ENCODE measurements around the gene CDH23.

CDH23 gene

DNA sequence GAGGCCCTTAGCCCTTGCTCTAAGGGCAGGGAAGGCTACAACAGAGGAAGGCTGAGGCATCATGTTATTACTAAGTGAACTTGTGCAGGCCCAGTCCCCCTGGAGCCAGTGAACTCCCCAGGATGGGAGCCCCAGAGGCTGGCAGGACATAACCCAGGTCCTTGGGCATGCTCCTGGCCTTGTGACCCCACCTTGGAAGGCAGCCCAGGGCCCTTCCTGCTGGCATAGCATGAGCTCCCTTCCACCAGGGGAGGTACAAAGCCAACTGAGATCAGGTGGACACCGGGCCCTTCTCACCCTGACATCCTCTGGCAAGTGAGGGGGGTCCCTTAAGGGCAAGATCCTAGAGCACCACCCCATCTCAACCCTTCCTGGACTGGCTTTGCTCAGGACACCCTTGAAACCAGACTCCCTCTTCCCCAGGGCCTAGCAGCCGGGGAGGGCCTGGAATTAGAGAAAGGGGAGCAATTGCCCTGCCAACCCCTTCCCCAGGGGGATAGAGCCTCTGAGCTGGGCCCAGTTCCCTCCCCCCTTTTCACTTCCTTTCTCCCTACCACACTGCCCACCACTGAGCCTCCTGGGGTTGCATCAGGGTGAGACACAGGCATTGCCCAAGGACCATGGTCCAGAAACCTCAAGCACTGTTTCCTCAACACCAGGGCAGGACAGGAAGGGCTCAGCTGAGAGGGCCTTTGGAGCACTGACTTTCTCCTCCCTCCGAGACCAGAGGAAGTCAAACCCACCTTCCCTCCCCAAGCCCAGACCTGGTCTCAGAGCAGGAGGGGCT, 378.4 kb downstream of the CDH23 start:
- H3K27ac ChIP-seq: no peak overlapping the region
- TF ChIP-seq CTCF (conservative IDR thresholded peaks at IDR 0.05): no peak

- H3K27ac ChIP-seq: no peak overlapping the region
- TF ChIP-seq CTCF (conservative IDR thresholded peaks at IDR 0.05): no peak
Observed at GRCh38 chr10:71776481-71776925, 379.8 kb downstream of the CDH23 start.

- H3K27ac ChIP-seq: no peak overlapping the region
- no peak for TF ChIP-seq CTCF (conservative IDR thresholded peaks at IDR 0.05)
Observed at GRCh38 chr10:71777213-71777985, 380.7 kb downstream of the CDH23 start.

DNA sequence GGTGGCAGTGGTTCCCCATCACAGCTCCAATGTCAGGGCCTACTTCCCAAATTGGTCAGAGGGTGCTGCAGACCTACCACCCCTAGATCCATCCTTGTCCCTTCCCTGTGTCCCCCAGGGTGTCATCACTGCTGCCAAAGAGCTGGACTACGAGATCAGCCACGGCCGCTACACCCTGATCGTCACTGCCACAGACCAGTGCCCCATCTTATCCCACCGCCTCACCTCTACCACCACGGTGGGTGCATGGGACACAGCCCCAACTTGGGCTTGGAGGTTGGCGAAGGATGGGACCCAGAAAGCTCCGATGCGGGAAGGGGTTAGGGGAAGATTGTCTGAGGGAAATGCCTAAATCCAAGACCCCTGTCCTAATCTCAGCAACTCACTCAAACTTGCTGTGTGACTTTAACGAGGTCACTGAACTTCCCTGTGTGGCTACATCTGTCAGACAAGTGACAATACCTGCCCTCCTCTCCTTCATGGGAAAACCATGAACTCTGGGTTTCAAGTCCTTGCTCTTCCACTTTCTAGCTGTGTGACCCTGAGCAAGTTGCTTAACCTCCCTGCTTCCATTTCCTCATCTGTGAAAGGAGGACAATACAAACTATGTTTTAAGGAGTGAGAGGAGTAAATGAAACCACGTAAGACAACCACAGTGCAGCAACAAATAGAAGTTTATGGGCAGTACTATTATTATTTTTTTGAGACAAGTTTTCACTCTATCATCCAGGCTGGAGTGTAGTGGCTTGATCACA, 381.5 kb downstream of the CDH23 start:
- H3K27ac ChIP-seq: no peak overlapping the region
- no peak for TF ChIP-seq CTCF (conservative IDR thresholded peaks at IDR 0.05)

DNA sequence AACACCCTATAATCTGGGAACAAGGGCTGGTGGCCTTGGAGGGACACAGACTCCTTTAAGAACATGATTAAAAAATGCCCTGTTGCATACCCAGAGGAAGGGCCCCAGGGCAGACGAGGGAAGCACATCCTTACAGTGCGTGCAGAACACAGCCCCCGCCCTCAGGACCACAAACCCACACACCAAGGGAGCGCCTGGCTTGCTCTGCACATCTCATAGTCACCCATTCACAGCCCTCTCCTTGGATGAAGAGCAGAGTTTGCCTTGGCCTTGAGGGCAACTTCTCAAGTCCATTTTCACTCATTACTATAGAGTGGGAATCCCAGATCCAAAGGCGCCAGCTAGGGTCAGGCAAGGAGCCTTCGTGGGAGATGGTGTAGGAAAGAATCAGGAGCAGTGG, 382.9 kb downstream of the CDH23 start:
- H3K27ac ChIP-seq: no peak overlapping the region
- TF ChIP-seq CTCF (conservative IDR thresholded peaks at IDR 0.05): no peak

DNA sequence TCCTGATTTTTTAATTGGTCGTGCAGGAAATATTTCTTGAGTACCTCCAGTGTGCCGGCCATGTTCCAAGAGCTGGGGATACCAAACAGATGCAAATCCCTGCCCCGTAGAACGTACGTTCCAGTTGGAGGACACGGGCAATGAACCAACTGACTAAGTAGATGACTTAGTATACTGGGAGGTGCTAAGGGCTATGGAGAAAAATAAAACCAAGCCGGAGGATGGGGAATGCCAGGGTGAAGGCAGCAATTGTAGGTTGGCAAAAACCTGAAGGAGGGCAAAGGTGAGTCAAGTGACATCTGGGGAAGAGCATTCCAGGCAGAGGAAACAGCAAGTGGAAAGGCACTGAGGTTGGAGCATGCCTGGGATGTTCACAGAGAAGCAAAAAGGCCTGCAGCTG, 383.4 kb downstream of the CDH23 start:
- TF ChIP-seq CTCF (conservative IDR thresholded peaks at IDR 0.05): no peak
- no peak overlapping the region for H3K27ac ChIP-seq

DNA sequence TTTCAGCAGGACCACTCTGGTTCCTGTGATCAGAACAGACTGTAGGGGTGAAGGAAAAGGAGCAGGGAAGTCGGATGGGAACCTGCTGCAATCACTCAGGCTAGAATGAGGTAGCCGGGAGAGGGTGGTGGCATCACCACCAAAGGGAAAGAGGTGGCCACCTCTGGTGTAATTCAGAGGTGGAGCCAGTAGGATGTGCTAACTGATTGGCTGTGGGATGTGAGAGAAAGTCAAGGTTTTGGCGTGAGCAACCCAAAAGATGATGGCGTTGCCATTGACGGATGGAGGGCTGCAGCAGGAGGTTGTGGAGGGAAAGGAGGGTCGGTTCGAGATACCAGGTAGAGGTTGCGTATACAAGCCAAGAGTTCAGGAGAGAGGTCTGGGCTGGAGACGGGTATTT, 384.0 kb downstream of the CDH23 start:
- no peak for TF ChIP-seq CTCF (conservative IDR thresholded peaks at IDR 0.05)
- no peak overlapping the region for H3K27ac ChIP-seq

Measured in VCaP (cell line).